ENCODE results near the gene RAB37.

- no peak for TF ChIP-seq CTCF (IDR thresholded peaks at IDR 0.05 in 4 of 5, conservative IDR thresholded peaks at IDR 0.05 in 1 of 5)
- TF ChIP-seq POLR2A (IDR thresholded peaks at IDR 0.05) = no peak
Measured at GRCh38 chr17:74729368-74729767, 7.7 kb upstream of the RAB37 start.

Data from gastrocnemius medialis (tissue), 4 donors.